Measurements from ENCODE around the gene ZNF25.
"Not testable (repeated sequence)": the region's sequence is repeated elsewhere in the genome, so short reads cannot be mapped to it uniquely, and the experiment has no call there.

Gene ZNF25

DNA sequence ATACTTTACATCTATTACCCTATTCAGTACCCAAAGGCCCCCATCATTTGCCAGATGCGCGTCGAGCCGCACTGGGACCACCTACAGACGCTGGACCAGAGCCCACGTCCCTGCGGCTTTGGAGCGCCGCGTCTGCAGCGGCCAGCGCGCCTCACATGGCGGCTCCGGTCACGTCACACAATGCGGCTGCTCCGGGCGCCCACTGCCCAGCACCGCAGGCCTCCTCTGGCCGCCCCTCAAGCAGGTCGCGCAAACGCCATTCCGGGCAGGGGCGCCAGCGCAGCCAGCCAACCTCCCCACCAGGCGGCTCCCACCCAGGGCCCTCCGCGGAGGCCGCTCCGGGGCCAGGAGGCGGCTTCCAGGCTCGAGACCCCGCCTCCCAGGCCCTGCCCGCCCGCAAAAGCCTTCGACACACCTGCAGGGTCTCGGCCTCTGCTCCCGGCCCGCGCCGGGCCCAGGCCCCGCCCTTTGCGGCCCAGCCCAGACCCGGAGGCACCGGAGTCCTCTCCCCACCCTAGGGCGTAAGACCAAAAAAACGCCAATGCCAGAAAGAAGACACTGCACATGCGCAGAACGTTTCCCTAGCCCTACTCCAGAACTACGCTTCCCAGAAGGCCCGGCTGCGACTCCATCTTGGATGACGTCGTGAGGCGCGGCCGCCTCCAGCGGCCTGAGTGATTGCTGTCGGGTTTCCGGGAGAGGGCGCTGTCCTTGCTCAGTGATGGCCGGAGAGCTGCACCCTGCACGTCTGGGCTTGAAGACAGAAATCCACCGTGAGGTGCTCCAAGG is at the start of gene ZNF25:
TSS of gene ZNF25 (minus strand) at position 557 of the 789 bp plus-strand sequence. CDS start 4,925 bp downstream, outside the sequence.
- Histone ChIP-seq H4K20me1 (no peaks in the 10 kb centered on the region), H3K36me3 (peaks cover 0 to 6% (median 2%) of the 10 kb centered on the region in 11 experiments; a peak in 9 of 22 replicates), H3K4me2 (peak within 1 kb of the TSS; percentile 73 to 99 (median 86)), H3K4me1 (peaks cover 10 to 22% (median 14%) of the 10 kb centered on the region in 10 experiments), H3K27ac (peak within 1 kb of the TSS; percentile 81 to 97 (median 88)), H3K4me3 (peak within 1 kb of the TSS; percentile 72 to 95 (median 80)), H3K27me3 (no peaks in the 10 kb centered on the region), H3K9ac (peak within 1 kb of the TSS; percentile 84 to 98 (median 89)), H3K9me3 (replicated peaks in 1 of 11) (peaks cover 0 to 16% (median 10%) of the 10 kb centered on the region in 11 experiments; a peak in 9 of 22 replicates)
- TF ChIP-seq Cebpa-rat (IDR thresholded peaks at IDR 0.05): no peak

DNA sequence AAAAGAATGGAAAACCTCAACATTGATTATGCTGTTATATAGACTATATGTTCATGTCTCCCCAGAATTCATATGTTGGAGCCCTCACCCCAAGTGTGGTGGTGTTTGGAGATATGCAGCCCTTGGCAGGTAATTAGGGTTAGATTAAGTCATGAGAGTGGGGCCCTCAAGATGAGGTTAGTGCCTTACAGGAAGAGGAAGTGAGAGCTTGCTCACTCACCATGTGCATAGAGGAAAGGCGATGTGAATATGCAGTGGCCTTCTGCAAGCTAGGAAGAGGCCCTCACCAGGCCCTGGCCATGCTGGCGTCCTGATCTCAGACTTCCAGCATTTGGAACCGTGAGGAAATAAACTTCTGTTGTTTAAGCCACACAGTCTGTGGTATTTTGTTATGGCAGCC is 48.8 kb upstream of the ZNF25 start:
- Histone ChIP-seq H3K36me3 (peaks cover 85 to 100% (median 96%) of the 10 kb centered on the region in 11 experiments), H3K9ac (no peak overlapping the region), H3K27me3 (no peaks in the 10 kb centered on the region), H3K4me2 (peak overlapping the region in 2 of 11 experiments; percentile 8 to 25; a peak in 2 of 22 replicates), H3K4me3 (no peak overlapping the region), H3K9me3 (replicated peaks in 1 of 11) (peaks cover 0 to 28% (median 6%) of the 10 kb centered on the region in 11 experiments; a peak in 14 of 22 replicates), H4K20me1 (no peaks in the 10 kb centered on the region), H3K4me1 (peaks cover 0 to 18% (median 6%) of the 10 kb centered on the region in 10 experiments; a peak in 9 of 20 replicates), H3K27ac (0 out of 22 replicates have a peak overlapping the region, but pooled peaks of 1 of the 11 experiments have one; percentile 1)
- no peak for TF ChIP-seq Cebpa-rat (IDR thresholded peaks at IDR 0.05)

DNA sequence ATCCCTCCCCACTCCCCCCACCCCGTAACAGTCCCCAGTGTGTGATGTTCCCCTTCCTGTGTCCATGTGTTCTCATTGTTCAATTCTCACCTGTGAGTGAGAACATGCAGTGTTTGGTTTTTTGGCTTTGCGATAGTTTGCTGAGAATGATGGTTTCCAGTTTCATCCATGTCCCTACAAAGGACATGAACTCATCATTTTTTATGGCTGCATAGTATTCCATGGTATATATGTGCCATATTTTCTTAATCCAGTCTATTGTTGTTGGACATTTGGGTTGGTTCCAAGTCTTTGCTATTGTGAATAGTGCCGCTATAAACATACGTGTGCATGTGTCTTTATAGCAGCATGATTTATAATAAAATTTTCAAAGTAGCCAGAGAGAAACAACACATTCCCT is 42.7 kb upstream of the ZNF25 start:
- H3K9ac ChIP-seq, H3K4me3 ChIP-seq: not testable (repeated sequence)
- H3K36me3 ChIP-seq: peaks cover 90 to 99% (median 95%) of the 10 kb centered on the region in 11 experiments

DNA sequence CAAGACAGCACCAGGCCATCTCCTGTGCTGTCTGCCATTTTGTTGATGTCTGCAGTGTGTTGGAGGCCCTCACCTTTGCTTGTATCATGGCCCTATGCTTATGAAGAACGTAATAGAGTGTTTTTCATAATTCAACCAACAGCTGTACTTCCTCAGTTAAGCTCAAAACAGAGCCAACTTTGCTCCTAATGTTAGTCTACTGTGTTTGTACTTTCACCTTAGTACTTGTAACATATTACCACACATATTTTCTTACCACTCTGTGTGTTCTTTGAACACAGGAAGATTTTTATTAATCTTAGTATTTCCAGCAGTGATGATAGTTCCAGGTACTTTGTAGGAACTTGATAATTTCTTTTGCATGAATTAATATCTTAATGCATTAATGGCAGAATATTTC is 39.9 kb upstream of the ZNF25 start:
- peaks cover 69 to 91% (median 80%) of the 10 kb centered on the region in 11 experiments for H3K36me3 ChIP-seq

More for the DNA sequence above, 42.7 kb upstream of the ZNF25 start:
- H3K27ac ChIP-seq, H4K20me1 ChIP-seq, H3K27me3 ChIP-seq, H3K4me2 ChIP-seq, H3K4me1 ChIP-seq: not testable (repeated sequence)
- H3K9me3 ChIP-seq (replicated peaks in 1 of 11): peaks cover 13 to 38% (median 31%) of the 10 kb centered on the region in 11 experiments

DNA sequence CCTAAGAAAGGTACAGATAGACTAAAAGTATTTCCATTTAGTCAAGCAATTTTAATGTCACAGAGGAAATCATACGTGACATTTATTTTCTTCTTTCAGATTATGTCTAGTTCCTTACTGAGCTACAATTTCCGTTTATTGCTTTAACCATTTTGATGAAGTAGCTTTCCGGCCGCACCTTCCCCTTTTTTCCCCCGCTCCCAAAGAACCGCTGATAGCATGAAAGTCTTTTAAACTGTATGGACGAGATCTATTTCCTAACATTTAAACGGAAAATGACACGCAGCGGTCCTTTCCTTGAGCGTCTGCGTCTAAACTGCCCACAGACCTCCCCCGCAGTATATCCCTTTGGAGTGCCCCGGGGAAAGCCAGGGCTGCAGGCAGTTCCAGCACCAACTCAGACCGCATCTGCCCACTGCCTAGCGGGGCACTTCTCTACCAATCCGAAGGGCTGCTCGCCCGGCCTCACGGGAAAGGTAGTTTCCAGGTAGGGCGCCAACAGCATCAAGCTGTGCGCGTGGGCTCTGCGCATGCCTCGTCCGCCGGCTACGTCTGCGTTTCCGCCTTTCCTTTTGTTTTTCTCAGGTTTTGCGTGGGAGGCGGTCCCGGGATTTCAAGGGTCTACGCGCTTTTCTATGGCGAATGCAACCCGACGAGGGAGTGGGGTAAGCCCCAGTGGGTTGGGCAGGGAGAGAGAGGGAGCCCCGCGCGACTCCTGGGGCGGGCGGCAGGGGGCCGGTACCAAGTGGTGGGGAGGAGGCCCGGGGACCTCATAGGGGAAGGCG is 33.9 kb upstream of the ZNF25 start, which contains the start of gene ZNF33A:
TSS of gene ZNF33A (plus strand) at position 557 of the 785 bp plus-strand sequence. CDS start 1,667 bp downstream, outside the sequence.
- Histone ChIP-seq H3K4me2 (peak within 1 kb of the TSS; percentile 80 to 95 (median 88)), H3K9ac (peak within 1 kb of the TSS; percentile 80 to 95 (median 91)), H3K4me3 (peak within 1 kb of the TSS; percentile 61 to 83 (median 77)), H3K4me1 (peaks cover 6 to 35% (median 22%) of the 10 kb centered on the region in 10 experiments), H3K27ac (peak within 1 kb of the TSS; percentile 90 to 97 (median 94)), H3K36me3 (peaks cover 13 to 32% (median 22%) of the 10 kb centered on the region in 11 experiments), H3K9me3 (replicated peaks in 1 of 11) (peaks cover 0 to 22% (median 6%) of the 10 kb centered on the region in 11 experiments; a peak in 13 of 22 replicates), H3K27me3 (no peaks in the 10 kb centered on the region), H4K20me1 (no peaks in the 10 kb centered on the region)
- no peak for TF ChIP-seq Cebpa-rat (IDR thresholded peaks at IDR 0.05)

More for the DNA sequence above, 39.9 kb upstream of the ZNF25 start:
- no peak overlapping the region for H3K27ac ChIP-seq
- no peak overlapping the region for H3K4me2 ChIP-seq
- no peaks in the 10 kb centered on the region for H3K27me3 ChIP-seq
- no peaks in the 10 kb centered on the region for H4K20me1 ChIP-seq
- H3K9ac ChIP-seq: no peak overlapping the region
- TF ChIP-seq Cebpa-rat (IDR thresholded peaks at IDR 0.05): no peak
- peaks cover 0 to 20% (median 13%) of the 10 kb centered on the region in 10 experiments; a peak in 19 of 20 replicates for H3K4me1 ChIP-seq
- H3K4me3 ChIP-seq: no peak overlapping the region
- peaks cover 13 to 38% (median 31%) of the 10 kb centered on the region in 11 experiments for H3K9me3 ChIP-seq (replicated peaks in 1 of 11)

GRCh38 chr10:38007991-38008390 is 31.5 kb upstream of the ZNF25 start:
- Histone ChIP-seq H3K4me1 (peaks cover 6 to 35% (median 22%) of the 10 kb centered on the region in 10 experiments), H3K4me3 (no peak overlapping the region), H3K4me2 (peak overlapping the region in 1 of 11 experiments; percentile 62; a peak in 1 of 22 replicates), H3K27ac (no peak overlapping the region), H4K20me1 (no peaks in the 10 kb centered on the region), H3K9ac (no peak overlapping the region), H3K36me3 (peaks cover 0 to 9% (median 3%) of the 10 kb centered on the region in 11 experiments; a peak in 9 of 22 replicates), H3K9me3 (replicated peaks in 1 of 11) (peaks cover 0 to 22% (median 6%) of the 10 kb centered on the region in 11 experiments; a peak in 12 of 22 replicates), H3K27me3 (no peaks in the 10 kb centered on the region)
- TF ChIP-seq Cebpa-rat (IDR thresholded peaks at IDR 0.05): no peak

DNA sequence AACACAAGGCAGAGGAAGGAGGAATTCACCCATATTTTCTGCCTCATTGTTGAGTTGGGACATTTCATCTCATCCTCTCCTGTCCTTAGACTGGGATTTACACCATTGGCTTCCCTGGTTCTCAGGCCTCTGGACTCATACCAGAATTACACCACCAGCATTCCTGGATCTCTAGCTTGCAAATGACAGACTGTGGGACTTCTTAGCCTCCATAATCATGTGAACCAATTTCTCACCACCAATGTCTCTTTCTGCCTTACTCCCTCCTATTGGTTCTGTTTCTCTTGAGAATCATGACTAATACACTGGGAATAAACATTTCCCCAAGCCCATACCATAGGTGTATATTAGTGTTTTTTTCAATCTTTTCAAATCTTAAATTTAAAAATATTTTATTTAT is 31.1 kb upstream of the ZNF25 start:
- Histone ChIP-seq H3K4me2 (peak overlapping the region in 2 of 11 experiments; percentile 8 to 62; a peak in 4 of 22 replicates), H3K4me3 (no peak overlapping the region), H3K36me3 (peaks cover 0 to 4% (median 0%) of the 10 kb centered on the region in 11 experiments; a peak in 7 of 22 replicates), H3K27ac (peak overlapping the region in 1 of 11 experiments; percentile 18; a peak in 2 of 22 replicates), H4K20me1 (no peaks in the 10 kb centered on the region), H3K27me3 (no peaks in the 10 kb centered on the region), H3K9ac (no peak overlapping the region), H3K9me3 (replicated peaks in 1 of 11) (peaks cover 0 to 22% (median 6%) of the 10 kb centered on the region in 11 experiments; a peak in 12 of 22 replicates), H3K4me1 (peaks cover 6 to 30% (median 20%) of the 10 kb centered on the region in 10 experiments)
- TF ChIP-seq Cebpa-rat (IDR thresholded peaks at IDR 0.05): no peak

- no peak overlapping the region for H3K9ac ChIP-seq
- no peaks in the 10 kb centered on the region for H3K36me3 ChIP-seq
- no peak overlapping the region for H3K4me3 ChIP-seq
- H3K4me1 ChIP-seq: peaks cover 0 to 9% (median 0%) of the 10 kb centered on the region in 10 experiments; a peak in 5 of 20 replicates
- peaks cover 0 to 16% (median 6%) of the 10 kb centered on the region in 11 experiments; a peak in 12 of 22 replicates for H3K9me3 ChIP-seq (replicated peaks in 1 of 11)
- H4K20me1 ChIP-seq: no peaks in the 10 kb centered on the region
- H3K27me3 ChIP-seq: no peaks in the 10 kb centered on the region
- H3K4me2 ChIP-seq: no peak overlapping the region
- TF ChIP-seq Cebpa-rat (IDR thresholded peaks at IDR 0.05): no peak
- H3K27ac ChIP-seq: no peak overlapping the region
Measured at GRCh38 chr10:38003588-38003987, 27.1 kb upstream of the ZNF25 start.

Measured in BLaER1 treated with 17β-estradiol and CSF1 and Interleukin-3, amounts not matched to agents 10 nM and 100 nM (cell line).